ENCODE measurements around the gene SERP1. TPM values are rescaled to one million over a fixed set of nuclear protein-coding genes. Genes with fewer than 3 reads are reported as not detected.

SERP1 gene
- polyA plus RNA-seq, 1 of the 3 experiments (the other 2 are of a cell fraction) = 77.4 TPM

DNA sequence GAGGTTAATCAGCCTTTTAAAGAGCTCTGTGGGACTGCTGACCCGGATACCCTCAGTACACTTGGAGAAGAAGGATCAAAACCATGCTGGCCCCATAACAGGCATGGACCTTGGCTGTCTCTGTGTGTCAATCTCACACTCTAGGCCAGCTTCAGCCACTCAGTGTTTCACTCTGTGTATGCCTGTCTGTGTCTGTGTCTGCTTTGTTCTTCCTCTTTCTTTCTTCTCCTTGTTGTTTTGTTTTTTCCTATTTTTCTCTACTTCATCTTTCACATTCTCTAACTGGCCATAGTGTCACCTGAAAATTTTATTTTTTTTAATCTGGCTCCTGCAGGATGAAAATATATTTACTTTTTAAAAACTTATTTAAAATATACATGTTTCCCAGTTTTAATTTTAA, 51.1 kb downstream of the SERP1 start:
- TF ChIP-seq RAD21 (IDR thresholded peaks at IDR 0.05; ENCODE audit: low read length) (no peak), CHD2 (IDR thresholded peaks at IDR 0.05; ENCODE audit: low read length, partially characterized antibody) (no peak), GABPA (IDR thresholded peaks at IDR 0.05; ENCODE audit: low read depth) (no peak), JUND (IDR thresholded peaks at IDR 0.05) (no peak), SMC3 (IDR thresholded peaks at IDR 0.05; ENCODE audit: low read depth, low read length) (no peak), RFX5 (IDR thresholded peaks at IDR 0.05; ENCODE audit: low read length) (no peak), RCOR1 (IDR thresholded peaks at IDR 0.05; ENCODE audit: low read length) (no peak), FOXJ3 (CRISPR knock-in tag; IDR thresholded peaks at IDR 0.05) (no peak), FOXM1 (IDR thresholded peaks at IDR 0.05; ENCODE audit: low read depth) (no peak), TAF1 (IDR thresholded peaks at IDR 0.05; ENCODE audit: borderline replicate concordance, low read depth, low read length) (no peak)
- TF ChIP-seq, protein P1, sequence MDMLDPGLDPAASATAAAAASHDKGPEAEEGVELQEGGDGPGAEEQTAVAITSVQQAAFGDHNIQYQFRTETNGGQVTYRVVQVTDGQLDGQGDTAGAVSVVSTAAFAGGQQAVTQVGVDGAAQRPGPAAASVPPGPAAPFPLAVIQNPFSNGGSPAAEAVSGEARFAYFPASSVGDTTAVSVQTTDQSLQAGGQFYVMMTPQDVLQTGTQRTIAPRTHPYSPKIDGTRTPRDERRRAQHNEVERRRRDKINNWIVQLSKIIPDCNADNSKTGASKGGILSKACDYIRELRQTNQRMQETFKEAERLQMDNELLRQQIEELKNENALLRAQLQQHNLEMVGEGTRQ (IDR thresholded peaks at IDR 0.05; ENCODE audit: borderline replicate concordance, low read depth, low read length) = no peak
- TF ChIP-seq, protein P2, sequence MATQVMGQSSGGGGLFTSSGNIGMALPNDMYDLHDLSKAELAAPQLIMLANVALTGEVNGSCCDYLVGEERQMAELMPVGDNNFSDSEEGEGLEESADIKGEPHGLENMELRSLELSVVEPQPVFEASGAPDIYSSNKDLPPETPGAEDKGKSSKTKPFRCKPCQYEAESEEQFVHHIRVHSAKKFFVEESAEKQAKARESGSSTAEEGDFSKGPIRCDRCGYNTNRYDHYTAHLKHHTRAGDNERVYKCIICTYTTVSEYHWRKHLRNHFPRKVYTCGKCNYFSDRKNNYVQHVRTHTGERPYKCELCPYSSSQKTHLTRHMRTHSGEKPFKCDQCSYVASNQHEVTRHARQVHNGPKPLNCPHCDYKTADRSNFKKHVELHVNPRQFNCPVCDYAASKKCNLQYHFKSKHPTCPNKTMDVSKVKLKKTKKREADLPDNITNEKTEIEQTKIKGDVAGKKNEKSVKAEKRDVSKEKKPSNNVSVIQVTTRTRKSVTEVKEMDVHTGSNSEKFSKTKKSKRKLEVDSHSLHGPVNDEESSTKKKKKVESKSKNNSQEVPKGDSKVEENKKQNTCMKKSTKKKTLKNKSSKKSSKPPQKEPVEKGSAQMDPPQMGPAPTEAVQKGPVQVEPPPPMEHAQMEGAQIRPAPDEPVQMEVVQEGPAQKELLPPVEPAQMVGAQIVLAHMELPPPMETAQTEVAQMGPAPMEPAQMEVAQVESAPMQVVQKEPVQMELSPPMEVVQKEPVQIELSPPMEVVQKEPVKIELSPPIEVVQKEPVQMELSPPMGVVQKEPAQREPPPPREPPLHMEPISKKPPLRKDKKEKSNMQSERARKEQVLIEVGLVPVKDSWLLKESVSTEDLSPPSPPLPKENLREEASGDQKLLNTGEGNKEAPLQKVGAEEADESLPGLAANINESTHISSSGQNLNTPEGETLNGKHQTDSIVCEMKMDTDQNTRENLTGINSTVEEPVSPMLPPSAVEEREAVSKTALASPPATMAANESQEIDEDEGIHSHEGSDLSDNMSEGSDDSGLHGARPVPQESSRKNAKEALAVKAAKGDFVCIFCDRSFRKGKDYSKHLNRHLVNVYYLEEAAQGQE (IDR thresholded peaks at IDR 0.05; ENCODE audit: low read depth, low read length) = no peak
- TF ChIP-seq, protein P3, sequence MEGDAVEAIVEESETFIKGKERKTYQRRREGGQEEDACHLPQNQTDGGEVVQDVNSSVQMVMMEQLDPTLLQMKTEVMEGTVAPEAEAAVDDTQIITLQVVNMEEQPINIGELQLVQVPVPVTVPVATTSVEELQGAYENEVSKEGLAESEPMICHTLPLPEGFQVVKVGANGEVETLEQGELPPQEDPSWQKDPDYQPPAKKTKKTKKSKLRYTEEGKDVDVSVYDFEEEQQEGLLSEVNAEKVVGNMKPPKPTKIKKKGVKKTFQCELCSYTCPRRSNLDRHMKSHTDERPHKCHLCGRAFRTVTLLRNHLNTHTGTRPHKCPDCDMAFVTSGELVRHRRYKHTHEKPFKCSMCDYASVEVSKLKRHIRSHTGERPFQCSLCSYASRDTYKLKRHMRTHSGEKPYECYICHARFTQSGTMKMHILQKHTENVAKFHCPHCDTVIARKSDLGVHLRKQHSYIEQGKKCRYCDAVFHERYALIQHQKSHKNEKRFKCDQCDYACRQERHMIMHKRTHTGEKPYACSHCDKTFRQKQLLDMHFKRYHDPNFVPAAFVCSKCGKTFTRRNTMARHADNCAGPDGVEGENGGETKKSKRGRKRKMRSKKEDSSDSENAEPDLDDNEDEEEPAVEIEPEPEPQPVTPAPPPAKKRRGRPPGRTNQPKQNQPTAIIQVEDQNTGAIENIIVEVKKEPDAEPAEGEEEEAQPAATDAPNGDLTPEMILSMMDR (IDR thresholded peaks at IDR 0.05) = no peak
- TF ChIP-seq, protein P4, sequence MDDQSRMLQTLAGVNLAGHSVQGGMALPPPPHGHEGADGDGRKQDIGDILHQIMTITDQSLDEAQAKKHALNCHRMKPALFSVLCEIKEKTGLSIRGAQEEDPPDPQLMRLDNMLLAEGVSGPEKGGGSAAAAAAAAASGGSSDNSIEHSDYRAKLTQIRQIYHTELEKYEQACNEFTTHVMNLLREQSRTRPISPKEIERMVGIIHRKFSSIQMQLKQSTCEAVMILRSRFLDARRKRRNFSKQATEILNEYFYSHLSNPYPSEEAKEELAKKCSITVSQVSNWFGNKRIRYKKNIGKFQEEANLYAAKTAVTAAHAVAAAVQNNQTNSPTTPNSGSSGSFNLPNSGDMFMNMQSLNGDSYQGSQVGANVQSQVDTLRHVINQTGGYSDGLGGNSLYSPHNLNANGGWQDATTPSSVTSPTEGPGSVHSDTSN (IDR thresholded peaks at IDR 0.05) = no peak
- ChIA-PET POLR2A (interaction anchor here (1.6 kb wide), 1 partner anchor 87 kb away, joined by 4 read pairs; the partner anchor contains the start of gene TSC22D2), CTCF (interaction anchor here (0.6 to 2.9 kb wide), 54 partner anchors 9 to 984 kb away, joined by 3 to 34 read pairs (median 4); no protein-coding TSS in a partner anchor)
- Histone ChIP-seq H3K4me1 (ENCODE audit: control insufficient read depth in 1 of 2, insufficient read depth in 2 of 2, low read depth in 1 of 2, low read length in 1 of 2) (peaks cover 0 to 6% of the 10 kb centered on the region in 2 experiments; a peak in 1 of 4 replicates), H3K9me3 (no peaks in the 10 kb centered on the region), H2AFZ (ENCODE audit: low read depth) (peak overlapping the region; percentile 43; the same call in 1 of the 2 replicates), H3K79me2 (ENCODE audit: insufficient read depth) (no peaks in the 10 kb centered on the region), H3K27me3 (ENCODE audit: insufficient read depth) (no peaks in the 10 kb centered on the region), H3K27ac (ENCODE audit: low read depth in 2 of 2, low read length in 1 of 2) (no peak overlapping the region), H3K36me3 (replicated peaks in 1 of 2; ENCODE audit: control insufficient read depth in 1 of 2, insufficient read depth in 2 of 2, low read length in 1 of 2) (no peaks in the 10 kb centered on the region), H3K4me3 (ENCODE audit: low read depth in 2 of 2, low read length in 1 of 2) (no peak overlapping the region), H3K9ac (no peak overlapping the region), H3K4me2 (no peak overlapping the region), H3F3A (replicated peaks; ENCODE audit: insufficient read depth) (peaks cover 5% of the 10 kb centered on the region), H4K20me1 (ENCODE audit: insufficient read depth) (no peaks in the 10 kb centered on the region), H3K9me2 (no peaks in the 10 kb centered on the region)
- 90% methylated on average over 1 of the region's 1 CpG for WGBS (ENCODE audit: low lambda C conversion rate)
- DNase-seq = no peak
